GM12878 (cell line): ENCODE data around the gene NHS. TPM values are rescaled to one million over a fixed set of nuclear protein-coding genes. Genes with fewer than 3 reads are reported as not detected.
"Not testable (repeated sequence)": the region's sequence is repeated elsewhere in the genome, so short reads cannot be mapped to it uniquely, and the experiment has no call there.

Experiments used
- ATAC-seq: fragments of 200-7000 bp; cut with Tn5 transposase; 3 replicates; pipeline ENCODE4 v1.9.1; 2020; ENCODE audit warnings: mild to moderate bottlenecking, moderate library complexity
- BruUV-seq: library from RNA; stranded (reverse); fragments of 400-500 nt; replicated peaks from 2 replicates; lab custom pipeline; 2021; lab: Mats Ljungman, UMichigan
- CTCF ChIA-PET: fragments of 300-600 bp; sonication (Branson Sonifier 250); formaldehyde crosslinking; extraction: SDS; loops from one replicate; lab custom pipeline; 2021; ENCODE audit warnings: inconsistent platforms; lab: Yijun Ruan, JAX
- POLR2A ChIA-PET: fragments of 350-600 bp; formaldehyde crosslinking; extraction: SDS; loops from one replicate; lab custom pipeline; 2021; ENCODE audit warnings: inconsistent platforms; lab: Charles Lee
- RAD21 ChIA-PET: fragments of 300-600 bp; sonication (Branson Sonifier 250); formaldehyde crosslinking; loops from one replicate; lab custom pipeline; 2023; ENCODE audit warnings: antibody characterized with exemption; ENCODE audit not compliant: unreplicated experiment; lab: Charles Lee
- SMC1A ChIA-PET: fragments of 300-600 bp; sonication (Branson Sonifier 250); formaldehyde crosslinking; loops from one replicate; lab custom pipeline; 2023; ENCODE audit not compliant: unreplicated experiment, uncharacterized antibody; lab: Charles Lee
- DNase-seq: peaks from one replicate; pipeline ENCODE4 v3.0.0-alpha.2; 2011; ENCODE audit warnings: low read depth, low spot score
- FAIRE-seq: peaks from 3 replicates; lab custom pipeline; 2011; peaks lifted over from hg19 to GRCh38; lab: Jason Lieb, UNC
- H2AFZ ChIP-seq: 2 replicates; pipeline ENCODE4 v1.6.0; 2011; ENCODE audit warnings: low read depth, low read length, control low read depth; ENCODE audit not compliant: control insufficient read depth
- H3K27ac ChIP-seq: 2 replicates; pipeline ENCODE4 v1.5.1; 2011; ENCODE audit warnings: control low read depth; ENCODE audit not compliant: control insufficient read depth, insufficient read depth
- H3K27me3 ChIP-seq, 2 experiments: replicated peaks in 1 of 2; 2 replicates each; pipeline versions ENCODE4 v1.6.0 to v1.6.1; 2011; ENCODE audit warnings: low read length in 1 of 2; ENCODE audit not compliant: control insufficient read depth in 2 of 2, insufficient read depth in 2 of 2
- H3K36me3 ChIP-seq, 2 experiments: 2 replicates each; pipeline ENCODE4 v1.5.1; 2011; ENCODE audit warnings: low read length in 1 of 2; ENCODE audit not compliant: control insufficient read depth in 2 of 2, insufficient read depth in 2 of 2
- H3K4me1 ChIP-seq: 2 replicates; pipeline ENCODE4 v1.6.1; 2011; ENCODE audit warnings: mild to moderate bottlenecking, low read length, moderate library complexity, mixed read lengths; ENCODE audit not compliant: control insufficient read depth, insufficient read depth
- H3K4me2 ChIP-seq: 2 replicates; pipeline ENCODE4 v1.6.0; 2011; ENCODE audit warnings: control low read depth; ENCODE audit not compliant: control insufficient read depth, insufficient read depth
- H3K4me3 ChIP-seq: fragments of 200-600 bp; sonication (generic); 2 replicates; pipeline ENCODE4 v1.5.1; 2016
- H3K79me2 ChIP-seq: 2 replicates; pipeline ENCODE4 v1.6.0; 2011; ENCODE audit warnings: low read length; ENCODE audit not compliant: control insufficient read depth, insufficient read depth
- H3K9ac ChIP-seq: 2 replicates; pipeline ENCODE4 v1.8.0; 2011; ENCODE audit warnings: low read length, control low read depth, mixed read lengths; ENCODE audit not compliant: control insufficient read depth, insufficient read depth
- H3K9me3 ChIP-seq: replicated peaks from 3 replicates; pipeline ENCODE4 v1.5.1; 2011; ENCODE audit warnings: mild to moderate bottlenecking, low read length; ENCODE audit not compliant: control insufficient read depth, insufficient read depth
- H4K20me1 ChIP-seq: 2 replicates; pipeline ENCODE4 v1.6.0; 2011; ENCODE audit not compliant: control insufficient read depth, insufficient read depth
- GABPA ChIP-seq: IDR thresholded peaks from 2 replicates; pipeline ENCODE4 v1.6.1; 2014; ENCODE audit warnings: antibody characterized with exemption, low read depth, mild to moderate bottlenecking, inconsistent platforms
- KAT2A ChIP-seq: conservative IDR thresholded peaks from 2 replicates; pipeline ENCODE4 v1.6.1; 2011; ENCODE audit warnings: low read depth, low read length; ENCODE audit not compliant: control insufficient read depth
- NBN ChIP-seq: fragments of 450-650 bp; IDR thresholded peaks from 2 replicates; pipeline ENCODE4 v1.6.1; 2016
- NRF1 ChIP-seq: conservative IDR thresholded peaks from 2 replicates; pipeline ENCODE4 v1.6.1; 2011; ENCODE audit warnings: mild to moderate bottlenecking, low read depth, low read length, improper control_type of control experiment
- PAX8 ChIP-seq: fragments of 450-650 bp; IDR thresholded peaks from 2 replicates; pipeline ENCODE4 v1.6.1; 2017; ENCODE audit warnings: mild to moderate bottlenecking, moderate library complexity
- RAD21 ChIP-seq: IDR thresholded peaks from 2 replicates; pipeline ENCODE4 v1.6.1; 2011; ENCODE audit warnings: mild to moderate bottlenecking, low read depth, low read length, moderate library complexity; ENCODE audit not compliant: insufficient read depth
- SKIL ChIP-seq: fragments of 450-650 bp; IDR thresholded peaks from 2 replicates; pipeline ENCODE4 v1.6.1; 2017; ENCODE audit warnings: mild to moderate bottlenecking, low read depth, inconsistent platforms; ENCODE audit not compliant: poor library complexity, severe bottlenecking
- ZNF274 ChIP-seq: IDR thresholded peaks from one replicate; pipeline ENCODE4 v1.8.0; 2011; ENCODE audit not compliant: insufficient read length, insufficient read depth
- WGBS: methylation state at CpG from one replicate; pipeline ENCODE4 v1.1.6; 2016; ENCODE audit warnings: low lambda C conversion rate; ENCODE audit not compliant: insufficient replicate concordance, insufficient coverage; ENCODE audit errors: missing lambda C conversion rate; 5-methylcytosine and 5-hydroxymethylcytosine counted together
- in situ Hi-C: fragments of 300-500 bp; cut with MboI; formaldehyde crosslinking; loops from 9 replicates; pipeline ENCODE4 v1.14.3; 2018; ENCODE audit warnings: mixed read lengths
- intact Hi-C: fragments of 100-400 bp; cut with micrococcal nuclease; formaldehyde crosslinking; loops from one replicate; pipeline ENCODE4 v1.14.2; 2022; ENCODE audit not compliant: unreplicated experiment
- polyA plus RNA-seq, 11 experiments: library from polyadenylated mRNA; depleted of rRNA in 4 of 11; unstranded in 6 of 11; stranded (reverse) in 5 of 11; fragments of >200 nt; fragmentation: Nextera tagmentation in 4 of 11; fragmentation: Illumina TruSeq in 1 of 11; extraction: Ambion mirVana in 4 of 11; extraction: Trizol in 1 of 11; gene quantifications; 1 replicate in 1 of 11; 2 replicates in 10 of 11; pipeline versions ENCODE4 v1.2.1 to v1.2.3, GENCODE V29; 2011 to 2016; ENCODE audit warnings: inconsistent platforms in 2 of 11, missing spikeins in 2 of 11, low read depth in 1 of 11
- total RNA-seq, 4 experiments: library from RNA; depleted of rRNA in 3 of 4; stranded (reverse); fragments of >200 nt in 3 of 4; fragmentation: Illumina TruSeq in 1 of 4; extraction: Trizol in 1 of 4; gene quantifications; 2 replicates each; pipeline versions ENCODE4 v1.2.1 to v1.2.3, GENCODE V29; 2013 to 2021
- TF ChIP-seq, protein P1 (sequence below): fragments of 450-650 bp; conservative IDR thresholded peaks from 2 replicates; pipeline ENCODE4 v1.6.1; 2017; ENCODE audit warnings: mild to moderate bottlenecking, moderate library complexity
- TF ChIP-seq, protein P2 (sequence below): IDR thresholded peaks from 2 replicates; pipeline ENCODE4 v1.6.1; 2011; ENCODE audit warnings: low read depth, low read length, improper control_type of control experiment, borderline replicate concordance
- TF ChIP-seq, protein P3 (sequence below): IDR thresholded peaks from 2 replicates; pipeline ENCODE4 v1.6.1; 2011; ENCODE audit warnings: borderline replicate concordance, low read depth, mild to moderate bottlenecking, moderate library complexity, low read length; ENCODE audit not compliant: insufficient read depth, poor library complexity, severe bottlenecking

NHS gene
- total and polyA plus RNA-seq, 10 of the 15 experiments (the other 5 are each of a cell fraction or from before 2014, with no cell fraction given) = under 0.01 to 0.07 (median 0.03) TPM; not detected in 7

GRCh38 chrX:17506352-17506751 lies 131.4 kb downstream of the NHS start:
- intact Hi-C loops, BruUV-seq, H3K9ac ChIP-seq, H4K20me1 ChIP-seq, SMC1A ChIA-PET, H3K36me3 ChIP-seq, FAIRE-seq, in situ Hi-C loops, ATAC-seq, H3K4me3 ChIP-seq, POLR2A ChIA-PET, RAD21 ChIA-PET, CTCF ChIA-PET, H2AFZ ChIP-seq, H3K9me3 ChIP-seq, H3K4me1 ChIP-seq, H3K27ac ChIP-seq, H3K27me3 ChIP-seq, H3K4me2 ChIP-seq, H3K79me2 ChIP-seq, DNase-seq: not testable (repeated sequence)
- WGBS = 9% methylated on average over 3 of the region's 3 CpGs

GRCh38 chrX:17511556-17511955 lies 136.6 kb downstream of the NHS start:
- 0% methylated on average over 1 of the region's 1 CpG for WGBS
- POLR2A ChIA-PET = interaction anchor here (0.6 kb wide), 1 partner anchor 1776 kb away, joined by 6 read pairs; no protein-coding TSS in a partner anchor
- in situ Hi-C loops = no loop called here
- TF ChIP-seq NBN = no peak
- no peak for TF ChIP-seq RAD21
- TF ChIP-seq, protein P1, sequence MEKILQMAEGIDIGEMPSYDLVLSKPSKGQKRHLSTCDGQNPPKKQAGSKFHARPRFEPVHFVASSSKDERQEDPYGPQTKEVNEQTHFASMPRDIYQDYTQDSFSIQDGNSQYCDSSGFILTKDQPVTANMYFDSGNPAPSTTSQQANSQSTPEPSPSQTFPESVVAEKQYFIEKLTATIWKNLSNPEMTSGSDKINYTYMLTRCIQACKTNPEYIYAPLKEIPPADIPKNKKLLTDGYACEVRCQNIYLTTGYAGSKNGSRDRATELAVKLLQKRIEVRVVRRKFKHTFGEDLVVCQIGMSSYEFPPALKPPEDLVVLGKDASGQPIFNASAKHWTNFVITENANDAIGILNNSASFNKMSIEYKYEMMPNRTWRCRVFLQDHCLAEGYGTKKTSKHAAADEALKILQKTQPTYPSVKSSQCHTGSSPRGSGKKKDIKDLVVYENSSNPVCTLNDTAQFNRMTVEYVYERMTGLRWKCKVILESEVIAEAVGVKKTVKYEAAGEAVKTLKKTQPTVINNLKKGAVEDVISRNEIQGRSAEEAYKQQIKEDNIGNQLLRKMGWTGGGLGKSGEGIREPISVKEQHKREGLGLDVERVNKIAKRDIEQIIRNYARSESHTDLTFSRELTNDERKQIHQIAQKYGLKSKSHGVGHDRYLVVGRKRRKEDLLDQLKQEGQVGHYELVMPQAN = no peak
- no peak for TF ChIP-seq NRF1
- TF ChIP-seq, protein P2, sequence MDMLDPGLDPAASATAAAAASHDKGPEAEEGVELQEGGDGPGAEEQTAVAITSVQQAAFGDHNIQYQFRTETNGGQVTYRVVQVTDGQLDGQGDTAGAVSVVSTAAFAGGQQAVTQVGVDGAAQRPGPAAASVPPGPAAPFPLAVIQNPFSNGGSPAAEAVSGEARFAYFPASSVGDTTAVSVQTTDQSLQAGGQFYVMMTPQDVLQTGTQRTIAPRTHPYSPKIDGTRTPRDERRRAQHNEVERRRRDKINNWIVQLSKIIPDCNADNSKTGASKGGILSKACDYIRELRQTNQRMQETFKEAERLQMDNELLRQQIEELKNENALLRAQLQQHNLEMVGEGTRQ = no peak
- TF ChIP-seq ZNF274 = no peak
- TF ChIP-seq, protein P3, sequence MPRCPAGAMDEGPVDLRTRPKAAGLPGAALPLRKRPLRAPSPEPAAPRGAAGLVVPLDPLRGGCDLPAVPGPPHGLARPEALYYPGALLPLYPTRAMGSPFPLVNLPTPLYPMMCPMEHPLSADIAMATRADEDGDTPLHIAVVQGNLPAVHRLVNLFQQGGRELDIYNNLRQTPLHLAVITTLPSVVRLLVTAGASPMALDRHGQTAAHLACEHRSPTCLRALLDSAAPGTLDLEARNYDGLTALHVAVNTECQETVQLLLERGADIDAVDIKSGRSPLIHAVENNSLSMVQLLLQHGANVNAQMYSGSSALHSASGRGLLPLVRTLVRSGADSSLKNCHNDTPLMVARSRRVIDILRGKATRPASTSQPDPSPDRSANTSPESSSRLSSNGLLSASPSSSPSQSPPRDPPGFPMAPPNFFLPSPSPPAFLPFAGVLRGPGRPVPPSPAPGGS = no peak
- no peak for TF ChIP-seq GABPA
- TF ChIP-seq SKIL = no peak
- TF ChIP-seq KAT2A = no peak
- no peak for TF ChIP-seq PAX8

More at GRCh38 chrX:17511556-17511955, 136.6 kb downstream of the NHS start:
- Histone ChIP-seq H3K9ac (no peak overlapping the region), H4K20me1 (no peaks in the 10 kb centered on the region), H2AFZ (no peak overlapping the region), H3K9me3 (no peaks in the 10 kb centered on the region; the same call in 1 of the 3 replicates), H3K79me2 (no peaks in the 10 kb centered on the region), H3K4me2 (no peak overlapping the region), H3K4me1 (no peaks in the 10 kb centered on the region), H3K4me3 (no peak overlapping the region), H3K27ac (no peak overlapping the region), H3K27me3 (no peaks in the 10 kb centered on the region), H3K36me3 (no peaks in the 10 kb centered on the region)
- FAIRE-seq (no peak), DNase-seq (no peak), ATAC-seq (no peak)
- no TSS peak for BruUV-seq
- ChIA-PET CTCF (no interaction called here), SMC1A (no interaction called here), RAD21 (no interaction called here)
- intact Hi-C loops = no loop called here
